Kidney (tissue), 14 donors: ENCODE measurements around the gene PCDH17. TPM values are rescaled to one million over a fixed set of nuclear protein-coding genes. Genes with fewer than 3 reads are reported as not detected.

ENCODE experiments used
- DNase-seq, 5 donors: peaks; one replicate each; pipeline ENCODE4 v3.0.0-alpha.2; 2013 to 2020
- FAIRE-seq: peaks from 2 replicates; lab custom pipeline; 2012; peaks lifted over from hg19 to GRCh38; lab: Jason Lieb, UNC
- H3K27ac ChIP-seq, 2 donors: one replicate each; pipeline ENCODE4 v1.7.0; 2013; ENCODE audit warnings: low read depth in 2 of 2, low read length in 2 of 2, inconsistent platforms in 1 of 2
- H3K27me3 ChIP-seq: one replicate; pipeline ENCODE4 v1.7.1; 2013; ENCODE audit warnings: low read length, inconsistent platforms; ENCODE audit not compliant: control insufficient read depth, insufficient read depth
- H3K36me3 ChIP-seq, 3 donors: one replicate each; pipeline versions ENCODE4 v1.7.0 to v1.7.1; 2013; ENCODE audit warnings: low read length in 3 of 3, control low read depth in 1 of 3, inconsistent platforms in 1 of 3; ENCODE audit not compliant: insufficient read depth in 3 of 3, control insufficient read depth in 2 of 3
- H3K4me1 ChIP-seq, 3 donors: one replicate each; pipeline versions ENCODE4 v1.7.0 to v1.7.1; 2013; ENCODE audit warnings: low read length in 3 of 3, inconsistent platforms in 1 of 3, low read depth in 1 of 3; ENCODE audit not compliant: control insufficient read depth in 2 of 3, insufficient read depth in 2 of 3
- H3K4me3 ChIP-seq, 3 donors: one replicate each; pipeline versions ENCODE4 v1.7.0 to v1.8.1; 2013; ENCODE audit warnings: low read length in 3 of 3, control low read depth in 1 of 3, inconsistent platforms in 1 of 3
- H3K9ac ChIP-seq, 3 donors: one replicate each; pipeline versions ENCODE4 v1.7.0 to v1.7.1; 2013; ENCODE audit warnings: low read length in 3 of 3, control low read depth in 1 of 3, inconsistent platforms in 1 of 3
- H3K9me3 ChIP-seq, 3 donors: one replicate each; pipeline versions ENCODE4 v1.7.0 to v1.7.1; 2013; ENCODE audit warnings: low read length in 3 of 3, control low read depth in 1 of 3, inconsistent platforms in 1 of 3; ENCODE audit not compliant: control insufficient read depth in 2 of 3, insufficient read depth in 1 of 3
- intact Hi-C: fragments of 100-400 bp; cut with DNase I; formaldehyde crosslinking; loops from one replicate; pipeline ENCODE4 v1.11.1; 2022
- polyA plus RNA-seq: library from polyadenylated mRNA; stranded (reverse); fragments of 350-450 nt; fragmentation: Illumina TruSeq; extraction: RNeasy Lipid Tissue Mini Kit (QIAGEN cat#74804); gene quantifications from one replicate; pipeline ENCODE4 v1.2.3, GENCODE V29; 2014; ENCODE audit warnings: low read depth, low replicate concordance; ENCODE audit not compliant: insufficient read depth
- total RNA-seq: library from RNA; stranded (reverse); fragmentation: NEBNext Ultra II Directional; extraction: Animal tissue kit (Norgen Biotek cat#: 25700); gene quantifications from one replicate; pipeline ENCODE4 v1.2.1, GENCODE V29; 2021
- TF ChIP-seq, protein P1 (sequence below): IDR thresholded peaks from 3 replicates; pipeline ENCODE4 v1.5.1; 2012; ENCODE audit warnings: mild to moderate bottlenecking, moderate library complexity, borderline replicate concordance; ENCODE audit not compliant: insufficient read depth; ENCODE audit errors: extremely low read depth
- donor health status: control.
- donor health status: control.
- donor health status: control.
- donor health status: control.
- donor health status: control.
- donor health status: DM: yes; HTN: yes; CAD: no.
- donor health status: Normal renal cell carcinoma (clear cell type).

PCDH17 gene
- total and polyA plus RNA-seq, 2 donors from 2014 or later: 1.0 to 18.5 TPM

DNA sequence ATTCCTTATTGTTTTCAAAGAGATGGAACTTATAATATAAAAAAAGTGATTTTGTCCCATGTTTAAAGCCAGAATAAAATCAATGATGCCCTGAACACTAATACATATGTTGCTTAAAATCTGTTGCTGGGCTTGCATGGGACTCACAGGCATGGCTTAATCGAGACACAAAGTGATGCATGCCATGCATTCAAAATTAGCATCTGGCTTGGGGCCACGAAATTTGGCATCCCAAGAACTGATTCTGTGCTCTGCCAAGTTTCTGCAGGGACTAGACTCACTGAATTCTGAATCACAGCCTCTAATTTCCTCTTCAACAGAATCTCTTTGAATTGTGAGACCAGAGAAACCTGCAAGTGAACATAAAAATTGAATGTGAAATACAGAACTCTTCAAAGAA, 109.2 kb downstream of the PCDH17 start:
- FAIRE-seq (no peak), DNase-seq (no peak)
- Histone ChIP-seq H3K9ac (no peak overlapping the region), H3K27me3 (no peaks in the 10 kb centered on the region), H3K4me3 (no peak overlapping the region), H3K9me3 (no peaks in the 10 kb centered on the region), H3K36me3 (no peaks in the 10 kb centered on the region), H3K27ac (no peak overlapping the region), H3K4me1 (no peaks in the 10 kb centered on the region)
- intact Hi-C loops: no loop called here
- TF ChIP-seq, protein P1, sequence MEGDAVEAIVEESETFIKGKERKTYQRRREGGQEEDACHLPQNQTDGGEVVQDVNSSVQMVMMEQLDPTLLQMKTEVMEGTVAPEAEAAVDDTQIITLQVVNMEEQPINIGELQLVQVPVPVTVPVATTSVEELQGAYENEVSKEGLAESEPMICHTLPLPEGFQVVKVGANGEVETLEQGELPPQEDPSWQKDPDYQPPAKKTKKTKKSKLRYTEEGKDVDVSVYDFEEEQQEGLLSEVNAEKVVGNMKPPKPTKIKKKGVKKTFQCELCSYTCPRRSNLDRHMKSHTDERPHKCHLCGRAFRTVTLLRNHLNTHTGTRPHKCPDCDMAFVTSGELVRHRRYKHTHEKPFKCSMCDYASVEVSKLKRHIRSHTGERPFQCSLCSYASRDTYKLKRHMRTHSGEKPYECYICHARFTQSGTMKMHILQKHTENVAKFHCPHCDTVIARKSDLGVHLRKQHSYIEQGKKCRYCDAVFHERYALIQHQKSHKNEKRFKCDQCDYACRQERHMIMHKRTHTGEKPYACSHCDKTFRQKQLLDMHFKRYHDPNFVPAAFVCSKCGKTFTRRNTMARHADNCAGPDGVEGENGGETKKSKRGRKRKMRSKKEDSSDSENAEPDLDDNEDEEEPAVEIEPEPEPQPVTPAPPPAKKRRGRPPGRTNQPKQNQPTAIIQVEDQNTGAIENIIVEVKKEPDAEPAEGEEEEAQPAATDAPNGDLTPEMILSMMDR: no peak

DNA sequence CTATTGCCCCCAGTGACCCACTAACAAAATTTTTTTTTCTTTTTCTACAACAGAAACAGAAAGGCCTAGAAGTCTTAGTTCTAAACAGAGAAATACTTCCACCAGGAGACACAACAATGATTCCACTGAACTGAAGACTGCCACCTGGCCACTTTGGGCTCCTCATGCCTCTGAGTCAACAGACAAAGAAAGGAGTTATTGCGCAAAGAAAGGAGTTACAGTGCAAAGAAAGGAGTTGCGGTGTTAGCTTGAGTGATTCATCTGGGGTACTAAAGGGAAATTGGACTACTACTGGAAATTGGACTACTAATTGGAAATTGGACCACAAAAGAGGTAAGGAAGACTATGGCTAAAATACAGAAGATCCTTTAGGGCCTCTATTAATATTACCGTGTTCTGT, 116.6 kb downstream of the PCDH17 start:
- Histone ChIP-seq H3K9ac (no peak overlapping the region), H3K9me3 (no peaks in the 10 kb centered on the region), H3K4me3 (no peak overlapping the region), H3K27me3 (no peaks in the 10 kb centered on the region), H3K27ac (no peak overlapping the region), H3K36me3 (no peaks in the 10 kb centered on the region), H3K4me1 (no peaks in the 10 kb centered on the region)
- TF ChIP-seq, protein P1: no peak
- FAIRE-seq: no peak
- intact Hi-C loops: no loop called here
- DNase-seq: no peak

DNA sequence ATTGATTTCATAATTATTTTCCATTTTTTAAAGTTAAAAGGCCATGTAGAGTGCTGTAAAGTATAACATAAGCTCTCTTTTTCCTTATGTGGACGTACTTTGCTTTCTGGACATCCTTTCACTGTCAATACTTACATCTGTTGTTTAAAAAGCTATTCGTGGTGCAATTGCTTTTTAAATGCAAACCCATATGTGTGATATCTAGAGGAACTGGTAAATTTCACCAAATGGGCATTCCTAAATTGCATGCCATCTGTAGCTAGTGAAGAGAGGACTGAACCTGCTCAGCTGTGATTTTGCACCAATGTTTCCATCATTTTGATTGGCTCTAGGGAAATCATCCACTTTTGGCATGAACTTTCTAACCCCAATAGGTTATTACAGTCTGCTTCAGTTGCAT, 129.4 kb downstream of the PCDH17 start:
- Histone ChIP-seq H3K27me3 (no peaks in the 10 kb centered on the region), H3K4me1 (no peaks in the 10 kb centered on the region), H3K9ac (no peak overlapping the region), H3K4me3 (no peak overlapping the region), H3K27ac (no peak overlapping the region), H3K9me3 (no peaks in the 10 kb centered on the region), H3K36me3 (no peaks in the 10 kb centered on the region)
- TF ChIP-seq, protein P1: no peak
- DNase-seq: no peak
- intact Hi-C loops: no loop called here
- no peak for FAIRE-seq

DNA sequence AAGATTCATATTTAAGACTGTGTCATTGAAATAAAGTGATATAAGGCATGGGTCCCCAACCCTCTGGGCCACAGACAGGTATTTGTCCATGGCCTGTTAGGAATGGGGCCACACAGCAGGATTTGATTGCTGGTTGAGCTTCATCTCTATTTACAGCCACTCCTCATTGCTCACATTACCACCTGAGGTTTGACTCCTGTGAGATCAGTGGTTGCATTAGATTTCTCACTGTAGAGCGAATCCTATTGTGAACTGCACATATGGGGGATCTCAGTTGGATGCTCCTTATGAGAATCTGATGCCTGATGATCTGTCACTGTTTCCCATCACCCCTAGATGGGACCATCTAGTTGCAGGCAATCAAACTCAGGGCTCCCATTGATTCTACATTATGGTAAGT, 132.1 kb downstream of the PCDH17 start:
- Histone ChIP-seq H3K36me3 (no peaks in the 10 kb centered on the region), H3K9me3 (no peaks in the 10 kb centered on the region), H3K9ac (no peak overlapping the region), H3K27ac (no peak overlapping the region), H3K4me3 (no peak overlapping the region), H3K4me1 (no peaks in the 10 kb centered on the region), H3K27me3 (no peaks in the 10 kb centered on the region)
- TF ChIP-seq, protein P1: no peak
- DNase-seq (no peak), FAIRE-seq (no peak)
- intact Hi-C loops: no loop called here
